Endodermal cell (in vitro differentiated cells): ENCODE results near the gene SLC5A8. TPM values are rescaled to one million over a fixed set of nuclear protein-coding genes. Genes with fewer than 3 reads are reported as not detected.
A peak's percentile ranks its signal among the peaks of the same experiment; 100 is the strongest.

ENCODE experiments used
- DNase-seq: peaks from one replicate; pipeline ENCODE4 v3.0.0-alpha.2; 2017
- H3K27ac ChIP-seq: 2 replicates; pipeline ENCODE4 v1.5.1; 2013; ENCODE audit warnings: mild to moderate bottlenecking, low read depth, low read length, moderate library complexity
- H3K27me3 ChIP-seq: 2 replicates; pipeline ENCODE4 v1.6.1; 2013; ENCODE audit warnings: mild to moderate bottlenecking, low read length, moderate library complexity; ENCODE audit not compliant: insufficient read depth, control insufficient read depth, poor library complexity, severe bottlenecking
- H3K36me3 ChIP-seq: 2 replicates; pipeline ENCODE4 v1.7.0; 2013; ENCODE audit warnings: mild to moderate bottlenecking, low read length, moderate library complexity; ENCODE audit not compliant: control insufficient read depth, insufficient read depth
- H3K4me1 ChIP-seq: one replicate; pipeline ENCODE4 v1.7.0; 2013; ENCODE audit warnings: low read length; ENCODE audit not compliant: control insufficient read depth, insufficient read depth
- H3K4me3 ChIP-seq: 2 replicates; pipeline ENCODE4 v1.5.1; 2013; ENCODE audit warnings: mild to moderate bottlenecking, low read length, moderate library complexity
- H3K9ac ChIP-seq: 2 replicates; pipeline ENCODE4 v1.6.1; 2013; ENCODE audit warnings: mild to moderate bottlenecking, low read length, moderate library complexity; ENCODE audit not compliant: poor library complexity, severe bottlenecking; ENCODE audit errors: extremely low read depth
- H3K9me3 ChIP-seq: 2 replicates; pipeline ENCODE4 v1.6.1; 2013; ENCODE audit warnings: mild to moderate bottlenecking, low read length, moderate library complexity; ENCODE audit not compliant: control insufficient read depth
- H3K27ac Mint-ChIP-seq: 2 replicates; pipeline ENCODE4 v1.8.0; 2020; ENCODE audit warnings: mixed read lengths
- H3K27me3 Mint-ChIP-seq: 2 replicates; pipeline ENCODE4 v1.8.0; 2021; ENCODE audit warnings: mild to moderate bottlenecking, mixed read lengths; ENCODE audit not compliant: insufficient read depth
- H3K36me3 Mint-ChIP-seq: 2 replicates; pipeline ENCODE4 v1.8.0; 2020; ENCODE audit warnings: low read depth, mixed read lengths
- H3K4me1 Mint-ChIP-seq: 2 replicates; pipeline ENCODE4 v1.8.0; 2020; ENCODE audit warnings: mixed read lengths
- H3K4me3 Mint-ChIP-seq: 2 replicates; pipeline ENCODE4 v1.8.0; 2020; ENCODE audit warnings: mild to moderate bottlenecking, moderate library complexity, mixed read lengths
- H3K9me3 Mint-ChIP-seq: 2 replicates; pipeline ENCODE4 v1.8.0; 2020; ENCODE audit warnings: mild to moderate bottlenecking, mixed read lengths
- WGBS, 2 experiments: methylation state at CpG; one replicate each; pipeline versions ENCODE4 v1.1.5 to v1.1.7; 2013; ENCODE audit warnings: missing lambda C conversion rate in 2 of 2, mixed read lengths in 1 of 2; ENCODE audit not compliant: insufficient coverage in 1 of 2, insufficient read length in 1 of 2; 5-methylcytosine and 5-hydroxymethylcytosine counted together
- total RNA-seq, 2 donors: library from RNA; stranded (reverse); fragmentation: NEBNext Ultra II Directional in 1 of 2; extraction: Animal tissue kit (Norgen Biotek cat#: 25700) in 1 of 2; gene quantifications; 2 replicates in 1 of 2; 3 replicates in 1 of 2; pipeline ENCODE4 v1.2.1, GENCODE V29; 2021
- TF ChIP-seq, protein P1 (sequence below): fragments of 200-600 bp; sonication (generic); conservative IDR thresholded peaks from 2 replicates; pipeline ENCODE4 v1.5.0; 2021; ENCODE audit warnings: antibody characterized with exemption, mild to moderate bottlenecking

SLC5A8 gene
- total RNA-seq, 2 donors from 2014 or later: not detected

GRCh38 chr12:101172316-101172715, 37.7 kb downstream of the SLC5A8 start:
- no peak overlapping the region for H3K4me3 Mint-ChIP-seq
- H3K27ac Mint-ChIP-seq: no peak overlapping the region
- Histone ChIP-seq H3K9me3 (no peaks in the 10 kb centered on the region), H3K27ac (no peak overlapping the region), H3K9ac (no peak overlapping the region), H3K36me3 (no peaks in the 10 kb centered on the region), H3K4me3 (no peak overlapping the region), H3K27me3 (no peaks in the 10 kb centered on the region), H3K4me1 (no peaks in the 10 kb centered on the region)
- DNase-seq: peak; percentile 95
- no peaks in the 10 kb centered on the region for H3K36me3 Mint-ChIP-seq
- TF ChIP-seq, protein P1, sequence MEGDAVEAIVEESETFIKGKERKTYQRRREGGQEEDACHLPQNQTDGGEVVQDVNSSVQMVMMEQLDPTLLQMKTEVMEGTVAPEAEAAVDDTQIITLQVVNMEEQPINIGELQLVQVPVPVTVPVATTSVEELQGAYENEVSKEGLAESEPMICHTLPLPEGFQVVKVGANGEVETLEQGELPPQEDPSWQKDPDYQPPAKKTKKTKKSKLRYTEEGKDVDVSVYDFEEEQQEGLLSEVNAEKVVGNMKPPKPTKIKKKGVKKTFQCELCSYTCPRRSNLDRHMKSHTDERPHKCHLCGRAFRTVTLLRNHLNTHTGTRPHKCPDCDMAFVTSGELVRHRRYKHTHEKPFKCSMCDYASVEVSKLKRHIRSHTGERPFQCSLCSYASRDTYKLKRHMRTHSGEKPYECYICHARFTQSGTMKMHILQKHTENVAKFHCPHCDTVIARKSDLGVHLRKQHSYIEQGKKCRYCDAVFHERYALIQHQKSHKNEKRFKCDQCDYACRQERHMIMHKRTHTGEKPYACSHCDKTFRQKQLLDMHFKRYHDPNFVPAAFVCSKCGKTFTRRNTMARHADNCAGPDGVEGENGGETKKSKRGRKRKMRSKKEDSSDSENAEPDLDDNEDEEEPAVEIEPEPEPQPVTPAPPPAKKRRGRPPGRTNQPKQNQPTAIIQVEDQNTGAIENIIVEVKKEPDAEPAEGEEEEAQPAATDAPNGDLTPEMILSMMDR: peak; percentile 84
- H3K9me3 Mint-ChIP-seq: no peaks in the 10 kb centered on the region
- H3K27me3 Mint-ChIP-seq: peaks cover 2% of the 10 kb centered on the region
- peaks cover 6% of the 10 kb centered on the region for H3K4me1 Mint-ChIP-seq
- 43 to 47% methylated on average over 2 to 5 of the region's 5 CpGs for WGBS, 2 experiments

- peaks cover 6% of the 10 kb centered on the region for H3K4me1 Mint-ChIP-seq
- no peaks in the 10 kb centered on the region for H3K27me3 Mint-ChIP-seq
- H3K36me3 Mint-ChIP-seq: no peaks in the 10 kb centered on the region
- TF ChIP-seq, protein P1: no peak
- H3K9me3 Mint-ChIP-seq: no peaks in the 10 kb centered on the region
- no peak overlapping the region for H3K4me3 Mint-ChIP-seq
- Histone ChIP-seq H3K36me3 (no peaks in the 10 kb centered on the region), H3K27ac (no peak overlapping the region), H3K9ac (no peak overlapping the region), H3K4me1 (no peaks in the 10 kb centered on the region), H3K9me3 (no peaks in the 10 kb centered on the region), H3K4me3 (no peak overlapping the region), H3K27me3 (peaks cover 4% of the 10 kb centered on the region)
- 90 to 100% methylated on average over 3 to 5 of the region's 5 CpGs for WGBS, 2 experiments
- no peak for DNase-seq
- no peak overlapping the region for H3K27ac Mint-ChIP-seq
Measured at GRCh38 chr12:101168001-101168400, 42.0 kb downstream of the SLC5A8 start.

DNA sequence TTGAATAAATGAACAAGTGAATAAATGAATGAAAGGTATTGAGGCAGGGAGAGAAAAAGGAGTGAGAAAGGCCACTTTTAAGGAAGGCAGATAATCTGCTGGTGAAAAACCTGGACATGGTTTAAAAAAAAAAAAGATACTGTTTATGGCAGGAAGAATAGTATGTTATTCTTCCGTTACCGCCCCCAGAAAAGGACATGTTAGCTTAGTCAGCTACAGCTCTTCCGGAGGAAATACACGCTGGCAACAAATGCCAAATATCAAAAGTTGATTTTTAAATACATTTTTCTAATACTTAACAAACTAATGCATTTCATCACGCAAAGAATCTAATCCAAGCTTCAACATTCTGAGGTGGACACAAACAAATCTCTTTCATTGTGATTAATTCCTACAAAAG, 43.2 kb downstream of the SLC5A8 start:
- no peak overlapping the region for H3K9ac ChIP-seq
- Mint-ChIP-seq H3K36me3 (no peaks in the 10 kb centered on the region), H3K27ac (no peak overlapping the region), H3K9me3 (no peaks in the 10 kb centered on the region), H3K27me3 (no peaks in the 10 kb centered on the region), H3K4me3 (no peak overlapping the region), H3K4me1 (peaks cover 6% of the 10 kb centered on the region)
- no peak overlapping the region for H3K27ac ChIP-seq
- H3K4me3 ChIP-seq: no peak overlapping the region
- no peaks in the 10 kb centered on the region for H3K9me3 ChIP-seq
- TF ChIP-seq, protein P1: no peak
- peaks cover 4% of the 10 kb centered on the region for H3K27me3 ChIP-seq
- H3K36me3 ChIP-seq: no peaks in the 10 kb centered on the region
- WGBS, 2 experiments: 95% methylated on average over 5 of the region's 5 CpGs; no CpG with 5 or more reads in 1 of the 2 experiments
- H3K4me1 ChIP-seq: no peaks in the 10 kb centered on the region
- no peak for DNase-seq
